K562 (cell line): ENCODE data around the gene CD52. TPM values are rescaled to one million over a fixed set of nuclear protein-coding genes. Genes with fewer than 3 reads are reported as not detected.

ENCODE experiments used
- ATF7 ChIP-seq: fragments of 450-650 bp; IDR thresholded peaks from 2 replicates; pipeline ENCODE4 v1.7.1; 2014; ENCODE audit warnings: mild to moderate bottlenecking, moderate library complexity
- CREB3 ChIP-seq: fragments of 450-650 bp; conservative IDR thresholded peaks from 2 replicates; pipeline ENCODE4 v1.6.1; 2016; ENCODE audit warnings: missing genetic modification characterization, low read depth, mild to moderate bottlenecking, missing compliant biosample characterization, moderate library complexity
- CREM ChIP-seq: IDR thresholded peaks from 2 replicates; pipeline ENCODE4 v1.6.1; 2014; ENCODE audit warnings: antibody characterized with exemption, low read depth
- GABPA ChIP-seq: fragments of 200-800 bp; sonication (Bioruptor generic); conservative IDR thresholded peaks from 2 replicates; pipeline ENCODE4 v1.6.1; 2016; ENCODE audit warnings: low read depth, missing genetic modification characterization, missing compliant biosample characterization
- GATAD2A ChIP-seq: fragments of 450-650 bp; IDR thresholded peaks from 2 replicates; pipeline ENCODE4 v1.6.1; 2017
- ID3 ChIP-seq, 2 experiments: fragments of 250-450 bp in 1 of 2; fragments of 450-650 bp in 1 of 2; sonication (Bioruptor Pico) in 1 of 2; IDR thresholded peaks; 2 replicates each; pipeline versions ENCODE4 v1.6.1 to v1.8.0; 2016 to 2021; ENCODE audit warnings: mild to moderate bottlenecking in 2 of 2, moderate library complexity in 2 of 2, missing compliant biosample characterization in 1 of 2, missing genetic modification characterization in 1 of 2
- L3MBTL2 ChIP-seq: fragments of 450-650 bp; IDR thresholded peaks from 2 replicates; pipeline ENCODE4 v1.6.1; 2016; ENCODE audit warnings: mild to moderate bottlenecking, moderate library complexity
- MED1 ChIP-seq: sonication (generic); formaldehyde crosslinking; IDR thresholded peaks from 2 replicates; pipeline ENCODE4 v1.8.1; 2023; ENCODE audit warnings: missing genetic modification reagents, borderline replicate concordance
- MIER1 ChIP-seq: fragments of 450-650 bp; IDR thresholded peaks from 2 replicates; pipeline ENCODE4 v1.6.1; 2016; ENCODE audit warnings: antibody characterized with exemption, mild to moderate bottlenecking, low read depth
- NCOA1 ChIP-seq: fragments of 450-650 bp; IDR thresholded peaks from 2 replicates; pipeline ENCODE4 v1.6.1; 2016; ENCODE audit warnings: low read depth
- NR2C1 ChIP-seq, 2 experiments: fragments of 450-650 bp; IDR thresholded peaks; 2 replicates each; pipeline ENCODE4 v1.6.1; 2017; ENCODE audit warnings: mild to moderate bottlenecking in 2 of 2, antibody characterized with exemption in 1 of 2, inconsistent platforms in 1 of 2, missing compliant biosample characterization in 1 of 2, missing genetic modification characterization in 1 of 2
- NR2F6 ChIP-seq: fragments of 450-650 bp; formaldehyde crosslinking; IDR thresholded peaks from 2 replicates; pipeline ENCODE4 v1.4.0; 2020; ENCODE audit warnings: mild to moderate bottlenecking
- NR3C1 ChIP-seq: sonication (generic); formaldehyde crosslinking; IDR thresholded peaks from 2 replicates; pipeline ENCODE4 v1.8.1; 2022; ENCODE audit warnings: missing genetic modification reagents
- NR4A1 ChIP-seq, 2 experiments: fragments of 250-450 bp in 1 of 2; fragments of 450-650 bp in 1 of 2; sonication (Bioruptor Pico) in 1 of 2; IDR thresholded peaks; 2 replicates each; pipeline versions ENCODE4 v1.4.0 to v1.6.1; 2016 to 2020; ENCODE audit warnings: mild to moderate bottlenecking in 2 of 2, missing compliant biosample characterization in 1 of 2, missing genetic modification characterization in 1 of 2, moderate library complexity in 1 of 2
- SIN3A ChIP-seq, 2 experiments: fragments of 150-350 bp in 1 of 2; IDR thresholded peaks; 2 replicates each; pipeline ENCODE4 v1.6.1; 2011 to 2016; ENCODE audit warnings: borderline replicate concordance in 2 of 2, low read depth in 2 of 2, low read length in 2 of 2, mild to moderate bottlenecking in 2 of 2, moderate library complexity in 2 of 2; ENCODE audit not compliant: control insufficient read depth in 1 of 2
- THAP7 ChIP-seq: fragments of 250-450 bp; sonication (Bioruptor Pico); IDR thresholded peaks from 2 replicates; pipeline ENCODE4 v1.5.0; 2021
- U2AF1 ChIP-seq: fragments of 200-400 bp; formaldehyde crosslinking; optimal IDR thresholded peaks from 2 replicates; pipeline ENCODE3; 2017; ENCODE audit warnings: mild to moderate bottlenecking, low read depth, low read length, moderate library complexity
- ZBED1 ChIP-seq: IDR thresholded peaks from 2 replicates; pipeline ENCODE4 v1.6.1; 2014
- ZBTB7A ChIP-seq: IDR thresholded peaks from 2 replicates; pipeline ENCODE4 v1.6.1; 2011; ENCODE audit warnings: low read depth, mild to moderate bottlenecking, low read length, moderate library complexity, borderline replicate concordance; ENCODE audit not compliant: control insufficient read depth
- ZC3H8 ChIP-seq: fragments of 450-650 bp; IDR thresholded peaks from 2 replicates; pipeline ENCODE4 v1.6.1; 2017
- ZFP36 ChIP-seq: fragments of 150-350 bp; IDR thresholded peaks from 2 replicates; pipeline ENCODE4 v1.6.1; 2018; ENCODE audit warnings: low read length, low read depth; ENCODE audit not compliant: partially characterized antibody
- ZKSCAN1 ChIP-seq: fragments of 150-350 bp; IDR thresholded peaks from 2 replicates; pipeline ENCODE4 v1.6.1; 2016; ENCODE audit warnings: low read depth, low read length
- ZNF354B ChIP-seq: fragments of 250-450 bp; sonication (Bioruptor Pico); IDR thresholded peaks from 2 replicates; pipeline ENCODE4 v1.4.0; 2020
- ZNF436 ChIP-seq: fragments of 250-450, 450-650 bp; sonication (Bioruptor Pico); formaldehyde crosslinking; IDR thresholded peaks from 2 replicates; pipeline ENCODE4 v1.7.0; 2020; ENCODE audit warnings: mild to moderate bottlenecking
- ZNF655 ChIP-seq: fragments of 250-450 bp; sonication (Bioruptor Pico); IDR thresholded peaks from 2 replicates; pipeline ENCODE4 v1.5.0; 2021
- ZNF830 ChIP-seq: fragments of 250-450 bp; sonication (Bioruptor Pico); IDR thresholded peaks from 2 replicates; pipeline ENCODE4 v1.5.0; 2021; ENCODE audit warnings: mild to moderate bottlenecking
- polyA plus RNA-seq, 8 experiments: library from polyadenylated mRNA; depleted of rRNA in 4 of 8; stranded (reverse) in 5 of 8; unstranded in 3 of 8; fragments of >200 nt; fragmentation: Nextera tagmentation in 2 of 8; fragmentation: Illumina TruSeq in 1 of 8; extraction: Ambion mirVana in 2 of 8; extraction: Trizol in 1 of 8; gene quantifications; 2 replicates each; pipeline versions ENCODE4 v1.2.1 to v1.2.3, GENCODE V29; 2011 to 2014; ENCODE audit warnings: inconsistent platforms in 1 of 8, missing spikeins in 1 of 8
- total RNA-seq, 7 experiments: library from RNA; depleted of rRNA in 6 of 7; stranded (reverse); fragments of >200 nt in 6 of 7; fragmentation: Illumina TruSeq in 2 of 7; extraction: Trizol in 2 of 7; gene quantifications; 2 replicates each; pipeline versions ENCODE4 v1.2.1 to v1.2.3, GENCODE V29; 2011 to 2021; ENCODE audit warnings: low replicate concordance in 1 of 7

The CD52 gene
- total and polyA plus RNA-seq, 9 of the 15 experiments (the other 6 are each of a cell fraction or from before 2014, with no cell fraction given): 34.9 to 488 (median 173) TPM

- TF ChIP-seq GATAD2A (0 out of 2 replicates have a peak, but pooled peaks have one; percentile 42), ZFP36 (peak; percentile 23), ATF7 (peak; percentile 46; the same call in 1 of the 2 replicates), CREB3 (tag) (no peak), NR3C1 (no peak), ID3 (CRISPR knock-in tag; IDR thresholded peaks at IDR 0.05) (no peak), ID3 (tag; IDR thresholded peaks at IDR 0.05) (no peak), ZNF830 (CRISPR knock-in tag) (peak; percentile 30; the same call in 1 of the 2 replicates), THAP7 (CRISPR knock-in tag) (no peak), ZNF354B (CRISPR knock-in tag) (no peak), SIN3A (IDR thresholded peaks at IDR 0.05; ENCODE audit: borderline replicate concordance in 2 of 2, control insufficient read depth in 1 of 2, low read depth in 2 of 2, low read length in 2 of 2) (no peak), NCOA1 (peak; percentile 10; the same call in 1 of the 2 replicates), L3MBTL2 (peak; percentile 62), CREM (peak; percentile 56), ZNF655 (no peak), ZBED1 (0 out of 2 replicates have a peak, but pooled peaks have one; percentile 8), NR4A1 (CRISPR knock-in tag; IDR thresholded peaks at IDR 0.05) (no peak), NR4A1 (tag; IDR thresholded peaks at IDR 0.05) (no peak), ZNF436 (CRISPR knock-in tag) (no peak), ZBTB7A (no peak), NR2C1 (IDR thresholded peaks at IDR 0.05) (no peak), NR2C1 (tag; IDR thresholded peaks at IDR 0.05) (no peak), MIER1 (no peak), GABPA (tag) (no peak), MED1 (CRISPR knock-in tag) (no peak), U2AF1 (no peak), NR2F6 (no peak), ZC3H8 (no peak), ZKSCAN1 (0 out of 2 replicates have a peak, but pooled peaks have one; percentile 51)
These were observed 3.7 kb downstream of the CD52 start (continued) for GRCh38 chr1:26321315-26322041.
